Measurements from ENCODE around the gene HOXA1.

- TF ChIP-seq EP300 (IDR thresholded peaks at IDR 0.05), result no peak
- no peak for TF ChIP-seq CTCF (IDR thresholded peaks at IDR 0.05)
- TF ChIP-seq POLR2A (IDR thresholded peaks at IDR 0.05; ENCODE audit: low read depth), result no peak
- TF ChIP-seq POLR2AphosphoS5 (IDR thresholded peaks at IDR 0.05), result no peak
These were observed 42.7 kb upstream of the HOXA1 start for GRCh38 chr7:27138472-27138871.

All from esophagus muscularis mucosa (tissue), 4 donors.